GM12873 (cell line): ENCODE data around the gene ZNF445.

Source experiments
- CTCF ChIP-seq: IDR thresholded peaks from 2 replicates; pipeline ENCODE4 v1.5.1; 2012; ENCODE audit warnings: low read depth, mild to moderate bottlenecking, moderate library complexity, low read length, control low read depth; ENCODE audit not compliant: insufficient read depth; ENCODE audit errors: missing control alignments

Gene ZNF445

GRCh38 chr3:44402548-44402947, 74.9 kb downstream of the ZNF445 start:
- no peak for TF ChIP-seq CTCF

GRCh38 chr3:44400771-44401170, 76.7 kb downstream of the ZNF445 start:
- TF ChIP-seq CTCF = no peak

- TF ChIP-seq CTCF = no peak
These were observed 78.6 kb downstream of the ZNF445 start for GRCh38 chr3:44398853-44399252.

- TF ChIP-seq CTCF = no peak
These were observed 81.0 kb downstream of the ZNF445 start for GRCh38 chr3:44396200-44397171.

- TF ChIP-seq CTCF = no peak
These were observed 81.8 kb downstream of the ZNF445 start for GRCh38 chr3:44395714-44396113.

GRCh38 chr3:44392489-44392888, 85.0 kb downstream of the ZNF445 start:
- TF ChIP-seq CTCF = no peak

- TF ChIP-seq CTCF = no peak
These were observed 90.1 kb downstream of the ZNF445 start for GRCh38 chr3:44387404-44387803.
